Ascending aorta (tissue), 2 donors: Measurements from ENCODE around the gene MYCBPAP. TPM values are rescaled to one million over a fixed set of nuclear protein-coding genes. Genes with fewer than 3 reads are reported as not detected.

Experiments
- DNase-seq, 2 donors: peaks; one replicate each; pipeline ENCODE4 v3.0.0-alpha.2; 2019; ENCODE audit warnings: low spot score in 2 of 2
- H3K27ac ChIP-seq, 2 donors: fragments of 200-600 bp; sonication (generic); one replicate each; pipeline ENCODE4 v1.5.1; 2016 to 2017; ENCODE audit warnings: mild to moderate bottlenecking in 1 of 2
- H3K27me3 ChIP-seq: fragments of 200-600 bp; sonication (generic); one replicate; pipeline ENCODE4 v1.5.1; 2017
- H3K36me3 ChIP-seq, 2 donors: fragments of 200-600 bp; sonication (generic); one replicate each; pipeline ENCODE4 v1.5.1; 2016
- H3K4me1 ChIP-seq, 2 donors: fragments of 200-600 bp; sonication (generic); one replicate each; pipeline ENCODE4 v1.5.1; 2016 to 2017; ENCODE audit warnings: mild to moderate bottlenecking in 1 of 2
- H3K4me3 ChIP-seq, 2 donors: fragments of 200-600 bp; sonication (generic); one replicate each; pipeline ENCODE4 v1.5.1; 2016 to 2017; ENCODE audit warnings: mild to moderate bottlenecking in 1 of 2
- H3K9me3 ChIP-seq, 2 donors: fragments of 200-600 bp; sonication (generic); one replicate each; pipeline ENCODE4 v1.5.1; 2016
- CTCF ChIP-seq, 3 experiments: fragments of 200-600 bp in 2 of 3; fragments of 450-650 bp in 1 of 3; sonication (generic) in 2 of 3; IDR thresholded peaks; one replicate each; pipeline ENCODE4 v1.5.1; 2016 to 2019; ENCODE audit warnings: antibody characterized with exemption in 3 of 3, mild to moderate bottlenecking in 1 of 3, moderate library complexity in 1 of 3
- intact Hi-C: fragments of 100-400 bp; cut with DNase I; formaldehyde crosslinking; loops from one replicate; pipeline ENCODE4 v1.15.1; 2023
- total RNA-seq: library from RNA; depleted of rRNA; stranded (reverse); fragments of >200 nt; gene quantifications from one replicate; pipeline ENCODE4 v1.1.0, GENCODE V29; 2016

Gene MYCBPAP
- total RNA-seq, 1 donor from 2014 or later, result 7.9 TPM

DNA sequence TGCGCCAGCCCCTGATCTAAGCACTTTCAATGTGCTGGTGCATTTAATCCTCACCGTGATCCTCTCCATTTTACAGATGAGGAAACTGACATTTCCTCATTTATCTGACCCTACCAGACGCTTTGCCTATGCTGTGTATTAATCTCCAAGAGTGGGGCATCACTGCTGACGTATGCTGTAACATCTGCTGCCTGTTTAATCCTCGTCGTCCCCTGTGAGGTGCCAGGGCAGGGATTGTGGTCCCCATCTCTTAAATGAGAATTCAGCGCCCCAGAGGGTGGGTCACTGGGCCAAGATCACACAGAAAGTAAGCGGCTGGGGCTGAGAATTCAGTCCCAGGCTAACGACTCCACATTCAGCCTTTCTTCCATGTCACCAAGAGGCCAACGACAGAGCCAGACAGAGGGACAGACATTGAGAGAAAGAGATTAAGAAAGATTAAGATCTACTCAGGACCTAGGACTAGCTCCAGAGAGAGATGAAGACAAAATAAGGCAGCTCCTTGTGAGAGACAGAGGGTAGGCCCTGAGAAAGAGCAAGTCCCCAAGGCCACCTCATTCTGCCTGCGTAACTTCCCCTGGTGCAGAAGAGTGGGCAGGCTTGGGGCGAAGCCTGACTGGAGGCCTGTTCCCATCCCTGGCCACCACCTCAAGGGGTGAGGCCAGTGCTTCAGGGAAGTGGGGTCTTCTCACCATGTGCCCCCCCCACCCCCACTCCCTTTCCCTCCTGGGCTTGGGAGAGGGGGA lies 65.8 kb downstream of the MYCBPAP start:
- Histone ChIP-seq H3K36me3 (no peaks in the 10 kb centered on the region), H3K4me3 (no peak overlapping the region), H3K4me1 (no peaks in the 10 kb centered on the region), H3K27me3 (no peaks in the 10 kb centered on the region), H3K9me3 (no peaks in the 10 kb centered on the region), H3K27ac (no peak overlapping the region)
- TF ChIP-seq CTCF (IDR thresholded peaks at IDR 0.05), result no peak
- intact Hi-C loops, result no loop called here
- no peak for DNase-seq

DNA sequence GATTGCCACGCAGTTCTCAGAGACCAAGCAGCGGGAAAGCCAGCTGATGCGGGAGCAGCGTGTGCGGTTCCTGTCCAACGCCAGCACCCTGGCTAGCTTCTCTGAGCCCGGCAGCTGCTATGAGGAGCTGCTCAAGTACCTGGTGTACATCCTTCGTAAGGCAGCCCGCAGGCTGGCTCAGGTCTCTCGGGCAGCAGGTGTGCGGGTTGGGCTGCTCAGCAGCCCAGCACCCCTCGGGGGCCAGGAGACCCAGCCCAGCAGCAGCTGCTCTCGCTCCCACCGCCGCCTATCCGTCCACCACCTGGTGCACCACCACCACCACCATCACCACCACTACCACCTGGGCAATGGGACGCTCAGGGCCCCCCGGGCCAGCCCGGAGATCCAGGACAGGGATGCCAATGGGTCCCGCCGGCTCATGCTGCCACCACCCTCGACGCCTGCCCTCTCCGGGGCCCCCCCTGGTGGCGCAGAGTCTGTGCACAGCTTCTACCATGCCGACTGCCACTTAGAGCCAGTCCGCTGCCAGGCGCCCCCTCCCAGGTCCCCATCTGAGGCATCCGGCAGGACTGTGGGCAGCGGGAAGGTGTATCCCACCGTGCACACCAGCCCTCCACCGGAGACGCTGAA lies 67.5 kb downstream of the MYCBPAP start:
- TF ChIP-seq CTCF (IDR thresholded peaks at IDR 0.05), result no peak
- no peak for DNase-seq
- Histone ChIP-seq H3K36me3 (no peaks in the 10 kb centered on the region), H3K4me3 (no peak overlapping the region), H3K4me1 (no peaks in the 10 kb centered on the region), H3K9me3 (no peaks in the 10 kb centered on the region), H3K27me3 (peaks cover 4% of the 10 kb centered on the region), H3K27ac (no peak overlapping the region)
- intact Hi-C loops, result no loop called here

DNA sequence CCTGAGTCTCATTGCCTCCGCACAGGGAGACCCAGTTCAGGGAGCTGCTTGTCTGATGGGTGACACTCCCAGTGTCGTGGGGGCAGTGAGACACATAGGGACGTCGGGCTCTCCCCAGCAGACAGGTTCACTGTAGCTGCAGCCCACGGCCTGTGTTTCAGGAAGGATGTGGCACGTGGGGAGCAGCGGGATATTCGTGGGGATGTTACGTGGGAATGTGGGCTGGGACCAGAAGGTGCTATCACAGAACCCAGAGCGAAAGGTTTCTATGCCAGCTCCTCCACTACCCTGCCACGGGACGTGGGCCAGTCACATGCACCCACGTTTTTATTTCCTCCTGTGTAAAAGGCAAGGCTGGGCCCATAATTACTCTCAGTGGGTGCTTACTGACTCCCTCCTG lies 68.6 kb downstream of the MYCBPAP start:
- peaks cover 4% of the 10 kb centered on the region for H3K27me3 ChIP-seq
- no peaks in the 10 kb centered on the region for H3K36me3 ChIP-seq
- H3K4me1 ChIP-seq, result no peaks in the 10 kb centered on the region
- H3K4me3 ChIP-seq, result no peak overlapping the region
- no peak for TF ChIP-seq CTCF (IDR thresholded peaks at IDR 0.05)
- no peaks in the 10 kb centered on the region for H3K9me3 ChIP-seq
- DNase-seq, result no peak
- no peak overlapping the region for H3K27ac ChIP-seq
- intact Hi-C loops, result no loop called here

GRCh38 chr17:50577451-50577954 lies 69.3 kb downstream of the MYCBPAP start:
- no peak for TF ChIP-seq CTCF (IDR thresholded peaks at IDR 0.05)
- H3K9me3 ChIP-seq, result no peaks in the 10 kb centered on the region
- H3K4me1 ChIP-seq, result no peaks in the 10 kb centered on the region
- peaks cover 4% of the 10 kb centered on the region for H3K27me3 ChIP-seq
- no peaks in the 10 kb centered on the region for H3K36me3 ChIP-seq
- intact Hi-C loops, result no loop called here
- DNase-seq, result no peak
- H3K4me3 ChIP-seq, result no peak overlapping the region
- H3K27ac ChIP-seq, result no peak overlapping the region

DNA sequence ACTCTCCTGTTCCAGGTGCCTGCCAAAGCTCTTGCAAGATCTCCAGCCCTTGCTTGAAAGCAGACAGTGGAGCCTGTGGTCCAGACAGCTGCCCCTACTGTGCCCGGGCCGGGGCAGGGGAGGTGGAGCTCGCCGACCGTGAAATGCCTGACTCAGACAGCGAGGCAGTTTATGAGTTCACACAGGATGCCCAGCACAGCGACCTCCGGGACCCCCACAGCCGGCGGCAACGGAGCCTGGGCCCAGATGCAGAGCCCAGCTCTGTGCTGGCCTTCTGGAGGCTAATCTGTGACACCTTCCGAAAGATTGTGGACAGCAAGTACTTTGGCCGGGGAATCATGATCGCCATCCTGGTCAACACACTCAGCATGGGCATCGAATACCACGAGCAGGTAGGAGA lies 69.9 kb downstream of the MYCBPAP start:
- Histone ChIP-seq H3K36me3 (no peaks in the 10 kb centered on the region), H3K4me1 (no peaks in the 10 kb centered on the region), H3K4me3 (no peak overlapping the region), H3K27ac (no peak overlapping the region), H3K27me3 (peaks cover 4% of the 10 kb centered on the region), H3K9me3 (no peaks in the 10 kb centered on the region)
- intact Hi-C loops, result no loop called here
- no peak for DNase-seq
- TF ChIP-seq CTCF (IDR thresholded peaks at IDR 0.05), result no peak
